NCI-H2029 treated with DMSO at 0.1 percent for 48 hours (cell line): ENCODE measurements around the gene CLSTN3.

Experiments
- DNase-seq: peaks from one replicate; lab custom pipeline; 2025; lab: John Stamatoyannopoulos, UW

CLSTN3 gene

GRCh38 chr12:7188562-7189397, 58.6 kb downstream of the CLSTN3 start:
- DNase-seq: peak; percentile 41

GRCh38 chr12:7189398-7190267, 59.5 kb downstream of the CLSTN3 start, which contains the start of gene PEX5:
PEX5 (plus strand) TSS chr12:7189686; CDS start chr12:7190378, 692 bp downstream.
- DNase-seq: peak; percentile 60

GRCh38 chr12:7190268-7191055, 60.3 kb downstream of the CLSTN3 start:
- DNase-seq: no peak

GRCh38 chr12:7193674-7194073, 63.5 kb downstream of the CLSTN3 start:
- no peak for DNase-seq

- DNase-seq: no peak
Observed at GRCh38 chr12:7197841-7198240, 67.7 kb downstream of the CLSTN3 start.

GRCh38 chr12:7203109-7203508, 72.9 kb downstream of the CLSTN3 start:
- DNase-seq: no peak

GRCh38 chr12:7205091-7205490, 74.9 kb downstream of the CLSTN3 start:
- no peak for DNase-seq

- DNase-seq: no peak
Observed at GRCh38 chr12:7206691-7207090, 76.5 kb downstream of the CLSTN3 start.

GRCh38 chr12:7207866-7208625, 77.9 kb downstream of the CLSTN3 start:
- no peak for DNase-seq
